HG03097 (cell line): Measurements from ENCODE around the gene BIN1.
A peak's percentile ranks its signal among the peaks of the same experiment; 100 is the strongest.

ENCODE experiments used
- ATAC-seq: cut with Tn5 transposase; IDR thresholded peaks from one replicate; pipeline ENCODE4 v1.9.1; 2021; ENCODE audit not compliant: unreplicated experiment, low FRiP score

BIN1 gene

DNA sequence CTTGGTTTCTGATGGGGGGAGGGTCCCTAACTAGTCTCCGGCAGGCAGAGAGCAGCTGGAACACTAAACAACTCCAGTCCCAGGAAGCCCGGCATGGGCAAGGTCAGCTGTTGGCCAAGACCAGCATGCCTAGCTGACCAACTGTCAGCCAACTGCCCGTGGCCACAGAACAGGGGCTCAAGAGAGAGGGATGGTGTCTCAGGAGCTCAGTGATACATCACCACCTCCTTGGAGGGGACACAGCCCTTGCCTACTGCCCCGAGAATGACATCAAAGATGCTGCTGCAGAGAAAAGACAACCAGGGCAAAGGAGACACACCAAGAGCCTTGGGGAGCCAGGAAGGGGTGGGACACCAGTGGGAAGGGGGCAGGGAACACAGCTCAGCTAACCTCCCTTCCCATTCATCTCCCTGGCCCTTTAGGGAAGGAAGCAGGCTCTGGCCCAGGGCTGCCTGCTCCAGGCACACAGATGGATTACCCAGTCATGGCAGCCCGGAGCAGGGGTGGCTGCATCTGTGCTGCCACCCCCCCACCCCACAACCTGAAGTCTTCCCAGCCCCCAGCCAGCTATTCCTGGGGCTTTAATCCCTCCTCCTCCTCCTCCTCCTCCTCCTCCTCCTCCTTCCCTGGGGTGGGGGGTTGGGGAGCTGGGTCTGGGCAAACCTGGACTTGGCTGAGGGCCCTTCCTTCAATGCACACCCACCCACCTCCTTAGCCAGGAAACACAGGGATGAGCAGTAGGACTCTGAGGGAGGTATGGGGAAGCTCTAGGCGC is 1.9 kb downstream of the BIN1 start:
- no peak for ATAC-seq

DNA sequence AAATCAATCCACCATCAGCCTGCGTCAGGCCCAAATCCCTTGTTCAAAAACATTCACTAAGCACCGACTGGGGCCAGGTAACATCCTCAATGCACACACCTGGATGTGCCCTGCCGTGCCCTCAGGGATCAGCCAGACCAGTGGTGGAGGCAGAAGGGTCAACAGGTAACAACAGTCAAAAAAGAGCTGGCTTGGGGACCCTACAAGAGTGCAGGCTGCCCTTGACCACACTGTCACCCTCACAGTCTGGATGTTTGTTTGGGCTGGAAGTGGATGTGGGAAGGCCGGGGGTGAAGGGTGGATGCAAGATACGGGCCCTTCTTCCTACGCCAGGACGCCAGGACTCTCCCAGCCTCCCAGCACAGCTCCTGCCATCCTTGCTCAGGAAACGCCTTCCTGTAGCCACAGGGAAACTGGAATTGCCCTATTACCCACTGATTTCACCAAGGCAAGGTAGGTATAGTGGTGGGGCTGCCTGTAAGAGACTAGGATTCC is 2.7 kb downstream of the BIN1 start:
- no peak for ATAC-seq

DNA sequence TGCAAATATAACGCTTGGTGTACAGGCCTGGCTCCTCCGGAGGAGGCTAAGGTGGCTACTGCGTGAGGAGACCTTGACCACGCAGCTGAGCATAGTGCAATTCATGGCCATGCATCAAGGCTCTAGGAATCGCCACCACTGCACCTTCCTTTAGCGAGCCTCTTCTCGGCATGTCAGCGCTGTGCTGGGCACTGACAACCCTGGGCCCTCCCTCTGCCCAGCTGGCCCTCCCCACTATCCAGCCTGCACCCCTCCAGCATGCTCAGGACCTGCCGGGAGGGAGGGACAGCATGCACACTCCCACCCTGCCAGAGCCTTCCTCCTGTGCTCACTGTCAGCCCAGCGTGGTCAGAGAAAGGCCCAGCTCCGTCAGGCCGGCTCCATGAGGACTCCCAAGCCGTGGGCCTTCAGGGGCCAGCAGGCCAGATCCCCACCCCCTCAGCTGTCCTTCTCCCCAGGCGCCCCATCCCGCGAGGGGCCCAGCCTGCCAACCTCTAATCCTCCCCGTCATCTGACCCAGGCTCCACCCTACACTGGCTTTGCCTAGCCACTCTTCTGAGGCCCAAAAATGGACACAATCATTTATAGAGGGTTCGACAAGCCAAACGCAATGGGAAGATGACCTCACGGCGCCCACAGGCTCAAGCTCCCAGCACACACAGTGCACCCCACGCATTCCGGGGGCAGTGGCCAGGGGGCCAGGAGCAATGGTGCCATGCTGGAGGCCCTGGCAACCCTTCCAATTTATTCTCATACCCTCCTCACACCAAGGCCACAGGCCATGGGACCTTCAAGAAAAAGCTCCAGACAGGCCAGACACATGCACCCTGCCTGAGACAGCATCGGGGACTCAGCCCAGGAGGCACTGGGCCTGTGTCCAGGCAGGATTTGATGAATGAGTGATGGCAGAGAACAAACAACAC is 3.5 kb downstream of the BIN1 start:
- no peak for ATAC-seq

DNA sequence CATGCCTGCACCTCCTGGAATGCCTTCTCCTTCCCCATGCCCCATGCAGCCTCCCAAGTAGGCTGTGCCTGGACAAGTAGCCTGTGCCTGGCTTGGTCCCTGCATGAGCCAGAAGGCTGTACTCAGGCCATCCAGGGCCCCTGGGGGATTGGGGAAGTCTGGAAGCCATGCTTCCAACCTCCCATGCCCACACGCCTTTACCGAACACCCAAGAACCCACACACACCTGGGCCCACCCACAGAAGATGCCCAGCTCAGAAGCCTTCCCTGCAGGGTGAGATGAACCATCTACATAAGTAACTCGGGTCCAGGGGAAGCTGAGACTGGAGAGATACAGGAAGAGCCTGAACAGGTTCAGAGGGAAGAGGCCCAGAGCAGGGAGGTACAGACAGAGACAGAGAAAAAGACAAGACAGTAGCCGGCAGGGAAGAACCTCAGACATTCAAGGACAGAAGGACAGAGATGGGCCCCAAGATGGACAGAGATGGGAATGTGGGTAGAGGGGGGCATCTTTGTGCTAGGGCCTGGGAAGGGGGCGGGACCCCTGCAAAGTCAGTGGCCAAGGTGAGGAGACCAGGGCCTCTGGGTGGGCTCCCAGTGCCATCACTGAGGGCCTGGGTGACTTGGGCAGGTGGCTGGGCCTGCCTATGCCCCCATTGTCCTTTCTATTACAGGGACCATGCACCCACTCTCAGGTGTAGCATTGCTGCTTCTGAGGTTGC is 4.3 kb downstream of the BIN1 start:
- ATAC-seq: no peak

DNA sequence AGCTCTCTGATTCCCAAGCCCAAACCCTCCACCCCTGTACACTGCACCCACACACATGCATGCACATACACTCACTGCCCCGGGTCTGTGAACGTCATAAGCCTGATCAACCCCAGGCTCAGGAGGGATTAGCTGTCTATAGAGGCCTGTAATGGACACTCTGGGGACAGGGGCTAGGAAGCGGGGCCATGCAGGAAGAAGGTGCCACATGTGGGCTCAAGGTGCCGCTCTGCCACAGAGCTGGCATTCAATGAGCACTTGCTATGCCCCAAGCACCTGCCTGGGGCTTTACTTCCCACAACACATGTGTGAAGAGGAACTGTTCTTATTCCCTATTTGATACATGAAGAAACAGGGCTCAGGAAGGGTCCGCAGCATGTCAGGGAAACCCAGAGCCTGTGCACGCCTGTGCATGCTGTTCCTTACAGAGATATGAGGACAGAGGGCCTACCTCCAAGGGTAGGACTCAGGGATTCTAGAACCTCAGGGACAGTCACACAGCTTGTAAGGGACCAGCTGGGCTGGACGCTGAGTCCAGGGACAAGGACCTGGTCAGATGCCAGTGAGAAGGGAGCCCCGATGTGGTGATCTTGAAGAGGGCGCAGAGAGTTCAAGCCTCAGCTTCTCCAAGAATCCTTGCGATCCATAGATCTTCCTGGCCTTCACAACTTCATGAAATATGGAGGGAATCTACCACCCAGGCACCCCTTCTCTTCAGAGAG is 5.0 kb downstream of the BIN1 start:
- no peak for ATAC-seq

DNA sequence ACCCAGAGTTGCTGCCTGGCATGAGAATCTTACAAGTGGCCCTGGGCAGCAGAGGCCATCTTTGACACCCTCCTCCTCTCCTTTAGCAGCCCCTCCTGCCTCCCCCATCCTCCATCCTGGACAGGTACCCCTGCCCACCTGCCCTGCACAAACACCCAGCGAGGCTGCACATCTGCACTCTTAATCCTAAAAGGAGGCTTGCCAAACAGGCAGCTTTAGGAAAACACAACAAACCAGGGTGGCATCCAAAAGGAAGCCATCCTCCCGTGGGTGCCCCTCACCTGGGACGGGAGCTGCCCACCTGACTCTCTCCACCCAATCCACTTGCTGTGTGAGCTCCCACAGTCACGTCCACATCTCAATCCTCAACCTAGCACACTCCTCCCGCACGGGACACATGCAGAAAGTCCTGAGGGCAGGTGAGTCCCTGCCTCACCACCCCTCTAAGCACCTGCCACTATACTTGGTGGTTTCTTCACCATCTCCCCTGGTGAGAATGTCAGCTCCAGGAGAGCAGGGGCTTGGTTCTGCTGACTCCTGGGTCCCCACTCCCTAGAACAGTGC is 5.8 kb downstream of the BIN1 start:
- ATAC-seq: no peak

DNA sequence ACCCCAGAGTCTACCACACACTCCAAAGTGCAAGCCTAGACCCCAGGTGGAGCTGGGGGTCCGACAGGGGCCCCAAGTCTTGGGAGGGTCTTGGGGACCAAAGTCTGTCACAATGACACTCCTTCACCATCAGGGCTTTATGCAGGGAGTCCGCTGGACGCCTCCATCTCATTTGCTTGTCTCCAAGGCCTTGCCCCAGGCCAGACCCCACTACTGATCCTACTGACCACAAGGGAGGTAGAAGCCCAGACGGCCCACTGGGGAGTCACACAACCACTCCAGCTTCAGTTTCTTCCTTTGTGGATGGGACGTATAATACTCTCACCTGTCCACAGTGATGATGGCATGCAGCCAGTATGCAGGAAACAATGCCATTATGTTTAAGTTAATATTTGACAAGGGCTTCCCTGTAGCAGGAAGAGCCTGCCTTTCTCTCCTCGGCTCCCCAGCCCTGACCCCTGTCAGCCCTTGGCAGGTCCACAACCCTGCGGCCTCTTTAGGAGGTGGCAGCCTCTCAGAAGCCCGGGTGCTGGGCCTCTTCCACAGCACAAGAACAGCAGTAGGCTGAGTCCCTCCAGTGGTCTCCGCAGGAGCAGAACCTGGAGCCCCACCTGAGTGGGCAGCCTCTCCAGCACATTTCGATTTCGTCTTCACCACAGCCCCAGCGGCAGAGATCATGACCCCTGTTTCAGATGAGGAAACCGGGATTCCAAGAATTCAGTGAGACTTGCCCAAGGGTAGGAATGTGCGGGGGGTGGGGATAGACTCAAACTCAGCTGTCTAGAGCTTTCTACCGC is 6.5 kb downstream of the BIN1 start:
- no peak for ATAC-seq

DNA sequence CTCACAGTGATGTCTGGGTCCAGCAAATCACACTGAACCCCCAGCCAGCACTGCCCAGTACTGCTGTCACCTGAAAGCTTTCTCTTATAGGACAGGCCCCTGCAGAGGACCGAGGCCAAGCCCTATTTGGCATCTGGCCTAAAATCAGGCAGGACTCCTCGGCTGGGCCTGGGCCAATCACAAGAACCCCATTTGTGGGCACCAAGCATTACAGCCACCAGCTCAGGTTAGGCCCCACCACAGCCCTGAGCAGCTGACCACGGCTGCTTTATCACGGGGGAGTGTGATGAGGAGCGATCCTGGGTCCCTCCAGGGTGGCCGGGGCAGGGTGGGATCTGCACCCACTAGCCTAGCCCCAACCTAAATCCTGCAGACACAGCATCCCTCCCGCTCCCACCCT is 8.2 kb downstream of the BIN1 start:
- no peak for ATAC-seq

DNA sequence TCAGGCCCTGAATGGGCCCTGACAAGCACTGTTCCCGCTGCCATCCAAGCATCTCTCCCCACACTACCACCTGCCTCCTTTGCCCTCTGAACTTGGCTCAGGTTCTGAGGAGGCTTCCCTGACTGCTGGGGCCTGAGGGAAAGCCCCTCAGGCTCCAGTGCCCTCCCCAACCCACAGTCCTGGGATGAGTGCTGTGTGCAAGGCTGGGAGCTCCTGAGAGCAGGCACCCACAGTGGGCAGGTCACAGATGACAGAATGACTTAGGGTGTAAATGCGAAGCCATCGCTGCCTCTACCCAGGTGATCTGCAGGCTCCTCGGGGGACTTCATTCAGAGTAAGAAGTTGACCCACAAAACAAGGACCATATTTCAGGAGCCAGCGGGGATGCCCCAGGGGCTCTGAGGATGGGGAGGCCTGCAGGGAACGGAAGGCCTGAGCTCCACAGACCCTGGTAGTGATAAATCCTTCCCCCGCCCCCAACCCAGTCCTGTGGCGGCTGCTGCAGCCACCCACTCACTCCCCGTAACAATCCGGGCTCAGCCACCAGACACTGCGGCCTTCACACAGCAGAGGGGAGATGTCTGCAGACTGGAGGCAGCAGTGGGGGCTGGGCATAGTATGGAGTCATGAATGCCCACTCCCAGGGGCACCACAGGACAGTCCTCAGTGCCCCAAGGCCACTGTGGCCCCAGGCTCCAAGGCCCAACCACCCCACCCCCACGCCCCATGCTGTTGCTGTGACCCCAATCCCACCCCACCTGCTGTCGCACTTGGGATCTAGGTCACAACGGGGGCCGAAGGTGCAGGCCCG is 8.9 kb downstream of the BIN1 start:
- ATAC-seq: no peak

DNA sequence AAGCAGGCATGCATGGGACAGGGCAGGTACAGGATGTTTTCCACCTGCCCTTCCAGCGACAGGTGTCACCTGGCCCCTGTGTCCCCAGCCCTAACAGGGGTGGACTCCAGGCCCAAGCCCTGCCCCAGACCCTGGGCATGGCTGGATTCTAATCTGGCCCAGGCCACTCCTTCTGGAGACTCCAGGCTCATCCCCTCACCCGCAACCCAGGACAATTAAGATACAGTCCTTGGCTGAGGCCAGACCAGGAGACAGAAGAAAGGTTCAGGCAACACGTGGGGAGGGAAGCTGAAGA is 9.5 kb downstream of the BIN1 start:
- no peak for ATAC-seq

DNA sequence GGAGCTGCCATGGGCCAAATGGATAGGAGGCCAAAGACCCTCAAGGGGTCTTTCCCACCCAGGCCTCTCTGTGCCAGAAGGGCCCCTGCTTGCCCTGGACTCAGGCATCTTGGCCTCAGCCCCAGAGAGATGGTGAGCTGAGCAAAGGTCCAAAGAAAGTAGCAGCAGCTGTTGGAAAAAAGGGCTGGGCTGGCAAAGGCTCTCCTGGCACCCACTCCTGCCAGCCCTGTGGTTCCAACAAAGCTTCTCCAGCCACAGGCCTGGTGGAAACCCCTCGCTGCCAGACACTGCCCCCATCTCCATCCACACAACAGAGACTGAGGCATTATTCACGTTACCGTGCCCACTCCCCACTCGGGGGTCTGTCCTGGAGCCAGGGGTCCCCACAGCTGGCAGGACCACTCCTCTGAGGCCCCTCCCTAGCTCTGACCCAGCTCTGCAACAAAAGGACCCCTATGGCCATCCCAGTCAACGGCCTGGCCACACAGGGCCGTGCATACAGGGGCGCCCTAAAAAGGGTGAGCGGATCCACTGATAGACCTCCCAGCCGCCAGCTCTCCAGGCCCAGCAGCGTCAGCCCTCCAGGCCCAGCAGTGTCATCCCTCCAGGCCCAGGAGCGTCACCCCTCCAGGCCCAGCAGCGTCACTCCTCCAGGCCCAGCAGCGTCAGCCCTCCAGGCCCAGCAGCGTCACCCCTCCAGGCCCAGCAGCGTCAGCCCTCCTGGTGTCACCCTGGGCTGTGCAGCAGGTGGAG is 10.1 kb downstream of the BIN1 start:
- no peak for ATAC-seq

DNA sequence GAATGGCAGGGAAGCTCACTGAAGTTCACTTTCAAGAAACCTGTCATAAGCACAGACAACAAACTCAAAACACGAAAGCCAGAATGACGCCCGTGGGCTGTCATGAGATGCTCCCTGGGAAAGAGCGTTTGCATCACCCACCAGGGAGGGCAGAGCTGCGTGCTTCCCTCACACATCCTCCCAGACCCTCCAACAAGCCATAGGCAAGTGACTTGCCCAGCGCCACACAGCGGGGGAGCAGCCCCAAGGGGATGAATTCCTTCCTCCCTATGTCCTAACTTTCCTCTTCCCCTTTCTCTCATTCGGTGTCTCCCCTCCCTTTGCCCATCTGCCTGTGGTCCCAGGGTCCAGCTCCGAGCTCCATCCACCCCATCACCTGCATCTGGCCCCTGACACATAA is 10.7 kb downstream of the BIN1 start:
- no peak for ATAC-seq

DNA sequence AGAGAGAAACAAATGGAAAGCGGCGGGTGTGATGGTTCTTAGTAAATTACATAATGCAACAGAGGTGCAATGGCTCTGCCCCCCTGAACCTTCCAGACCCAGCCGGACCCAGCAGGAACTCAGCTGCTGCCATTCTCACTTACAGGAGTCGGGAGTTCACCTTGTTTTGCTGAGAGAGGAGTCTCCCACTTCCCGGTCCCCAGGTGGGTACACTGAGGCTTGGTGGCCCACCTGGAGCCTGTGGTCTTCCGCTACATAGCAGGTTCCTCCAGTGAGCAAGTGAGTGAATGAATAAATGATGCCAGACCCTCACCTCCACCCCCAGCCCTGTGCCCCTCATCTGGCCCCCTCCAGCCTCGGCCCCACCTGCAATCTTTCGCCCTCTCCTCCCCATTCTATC is 11.2 kb downstream of the BIN1 start:
- no peak for ATAC-seq

DNA sequence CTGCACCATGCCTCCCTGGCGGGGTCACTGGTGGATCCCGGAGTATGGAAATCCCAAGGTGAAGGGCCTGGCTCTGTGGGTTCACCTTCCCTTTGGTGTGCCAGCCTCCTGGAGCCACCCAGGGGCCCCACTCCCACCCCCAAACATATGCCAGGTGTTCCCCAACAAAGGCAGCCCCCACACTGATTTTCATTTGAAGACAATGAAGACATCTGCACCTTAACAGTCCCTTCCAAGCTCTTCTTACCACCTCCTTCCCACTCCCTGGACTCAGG is 11.7 kb downstream of the BIN1 start:
- no peak for ATAC-seq

DNA sequence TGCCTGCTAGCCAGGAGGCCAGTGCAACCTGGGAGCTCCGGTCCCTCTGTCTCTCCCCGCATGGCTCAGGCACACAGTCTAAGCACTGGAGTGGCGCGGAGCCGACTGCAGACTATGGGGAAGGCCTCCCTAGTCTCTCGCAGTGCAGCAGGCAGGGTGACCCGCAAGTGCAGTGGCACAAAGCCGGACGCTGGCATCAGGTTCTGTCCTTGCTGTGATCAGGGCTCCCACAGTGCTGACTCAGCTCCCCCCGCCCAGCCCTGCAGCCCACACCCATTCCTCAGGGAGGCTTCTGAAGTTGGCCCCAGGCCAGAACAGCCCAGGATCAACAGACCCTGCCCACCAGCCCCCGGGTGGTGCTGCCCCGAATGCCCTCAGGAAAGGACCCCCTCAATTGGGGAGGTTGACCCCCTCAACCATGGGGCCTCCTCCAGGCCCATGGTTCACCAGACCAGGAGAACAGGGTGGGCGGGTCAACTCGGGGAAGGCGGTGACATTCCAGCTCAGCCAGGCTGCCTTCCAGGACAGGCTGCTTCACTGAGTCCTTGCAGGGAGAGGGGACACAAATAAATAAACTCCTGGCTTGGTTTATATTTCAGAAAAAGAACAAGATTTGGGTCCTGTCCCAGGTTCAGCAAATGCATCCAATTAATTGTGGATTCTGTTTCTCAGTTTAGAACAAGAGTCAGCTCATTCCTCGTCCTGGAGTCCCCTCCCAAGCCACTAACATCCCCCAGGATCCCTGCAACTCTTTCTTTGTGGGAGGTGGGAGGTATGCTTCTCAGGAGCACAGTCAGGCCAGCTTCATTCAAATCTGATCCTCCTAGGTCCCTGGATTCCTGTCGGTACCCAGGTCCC is 12.2 kb downstream of the BIN1 start:
- no peak for ATAC-seq

DNA sequence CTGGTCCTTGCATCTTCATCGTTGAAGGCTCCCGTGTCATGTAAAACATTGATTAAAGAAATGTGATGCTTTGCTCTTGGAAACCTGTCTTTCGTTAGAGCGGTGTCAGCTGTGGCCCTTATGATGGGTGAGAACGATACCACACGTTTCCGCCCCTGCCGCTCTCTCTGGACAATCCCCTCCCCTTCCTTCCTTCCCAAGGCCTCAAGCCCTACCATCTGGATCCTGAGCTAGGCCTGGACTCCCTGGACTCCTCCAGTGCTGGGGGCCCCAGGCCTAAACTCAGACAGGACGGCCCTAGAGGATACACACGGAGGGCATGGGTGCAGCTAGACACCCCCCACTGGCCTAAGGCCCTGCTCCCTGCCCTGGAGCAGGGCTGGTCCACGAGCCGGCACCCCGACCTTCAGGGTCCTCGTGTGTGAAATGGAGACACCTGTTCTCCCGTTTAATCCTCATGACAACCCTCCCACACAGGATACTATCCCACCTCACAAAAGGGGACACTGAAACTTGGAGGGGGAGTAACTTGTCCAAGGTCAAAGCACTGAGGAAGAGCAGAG is 13.2 kb downstream of the BIN1 start:
- ATAC-seq: peak; percentile 61

DNA sequence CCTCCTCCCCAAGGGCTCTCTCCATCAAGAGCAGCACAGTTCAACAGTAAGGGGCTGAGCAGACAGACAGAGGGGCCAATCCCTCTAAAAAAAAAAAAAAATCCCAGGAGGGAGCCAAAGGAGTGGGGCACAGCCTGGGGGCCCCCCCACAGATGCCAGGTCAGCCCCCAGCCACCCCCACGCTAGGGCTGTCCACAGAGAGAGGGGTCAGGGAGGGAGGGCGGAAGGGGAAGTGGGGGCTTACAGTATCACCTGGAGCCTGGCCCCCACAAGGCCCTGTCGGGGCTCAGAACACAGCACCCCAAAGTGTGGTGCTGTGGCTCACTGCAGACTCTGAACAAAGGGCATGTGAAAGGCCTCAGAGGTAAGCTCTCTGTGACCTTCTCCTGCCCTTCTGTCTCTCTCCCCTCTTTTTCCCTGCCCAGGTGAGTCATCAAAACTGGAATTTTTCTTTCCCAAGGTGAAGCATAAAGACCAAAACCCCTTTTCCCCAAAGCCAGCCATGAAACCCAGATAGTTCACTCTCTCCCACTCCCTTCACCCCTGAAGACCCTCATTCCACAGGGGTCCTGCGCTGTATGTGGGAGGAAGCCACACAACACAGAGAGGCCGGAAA is 13.9 kb downstream of the BIN1 start:
- ATAC-seq: no peak
